ENCODE data around the gene RAD51B.

- TF ChIP-seq, protein P1, sequence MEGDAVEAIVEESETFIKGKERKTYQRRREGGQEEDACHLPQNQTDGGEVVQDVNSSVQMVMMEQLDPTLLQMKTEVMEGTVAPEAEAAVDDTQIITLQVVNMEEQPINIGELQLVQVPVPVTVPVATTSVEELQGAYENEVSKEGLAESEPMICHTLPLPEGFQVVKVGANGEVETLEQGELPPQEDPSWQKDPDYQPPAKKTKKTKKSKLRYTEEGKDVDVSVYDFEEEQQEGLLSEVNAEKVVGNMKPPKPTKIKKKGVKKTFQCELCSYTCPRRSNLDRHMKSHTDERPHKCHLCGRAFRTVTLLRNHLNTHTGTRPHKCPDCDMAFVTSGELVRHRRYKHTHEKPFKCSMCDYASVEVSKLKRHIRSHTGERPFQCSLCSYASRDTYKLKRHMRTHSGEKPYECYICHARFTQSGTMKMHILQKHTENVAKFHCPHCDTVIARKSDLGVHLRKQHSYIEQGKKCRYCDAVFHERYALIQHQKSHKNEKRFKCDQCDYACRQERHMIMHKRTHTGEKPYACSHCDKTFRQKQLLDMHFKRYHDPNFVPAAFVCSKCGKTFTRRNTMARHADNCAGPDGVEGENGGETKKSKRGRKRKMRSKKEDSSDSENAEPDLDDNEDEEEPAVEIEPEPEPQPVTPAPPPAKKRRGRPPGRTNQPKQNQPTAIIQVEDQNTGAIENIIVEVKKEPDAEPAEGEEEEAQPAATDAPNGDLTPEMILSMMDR (conservative IDR thresholded peaks at IDR 0.05): no peak
- TF ChIP-seq EZH2 (IDR thresholded peaks at IDR 0.05; ENCODE audit: low read depth): no peak
Measured at GRCh38 chr14:68636597-68636996, 817.0 kb downstream of the RAD51B start.
